NOMO-1 treated with DMSO at 0.1 percent for 48 hours (cell line): ENCODE data around the gene SSBP4.

Experiments used
- DNase-seq: peaks from one replicate; lab custom pipeline; 2025; ENCODE audit not compliant: unreplicated experiment; lab: John Stamatoyannopoulos, UW

The SSBP4 gene

GRCh38 chr19:18441804-18442788 is 22.9 kb downstream of the SSBP4 start:
- no peak for DNase-seq

GRCh38 chr19:18442941-18443340 is 23.7 kb downstream of the SSBP4 start:
- DNase-seq: no peak

GRCh38 chr19:18443406-18443805 is 24.2 kb downstream of the SSBP4 start:
- no peak for DNase-seq

- no peak for DNase-seq
Measured at GRCh38 chr19:18443831-18444230, 24.6 kb downstream of the SSBP4 start.

GRCh38 chr19:18444513-18444912 is 25.3 kb downstream of the SSBP4 start:
- DNase-seq: no peak

GRCh38 chr19:18445262-18445948 is 26.2 kb downstream of the SSBP4 start:
- no peak for DNase-seq

GRCh38 chr19:18446145-18446810 is 27.1 kb downstream of the SSBP4 start:
- DNase-seq: no peak

GRCh38 chr19:18446811-18447359 is 27.7 kb downstream of the SSBP4 start:
- DNase-seq: no peak

GRCh38 chr19:18449552-18449951 is 30.4 kb downstream of the SSBP4 start:
- no peak for DNase-seq

GRCh38 chr19:18450021-18450930 is 31.1 kb downstream of the SSBP4 start:
- DNase-seq: no peak

GRCh38 chr19:18450931-18451836 is 32.0 kb downstream of the SSBP4 start:
- peak; percentile 58 for DNase-seq

GRCh38 chr19:18452386-18452785 is 33.2 kb downstream of the SSBP4 start:
- DNase-seq: no peak

- DNase-seq: no peak
Measured at GRCh38 chr19:18453269-18454024, 34.2 kb downstream of the SSBP4 start.

GRCh38 chr19:18456279-18456678 is 37.1 kb downstream of the SSBP4 start:
- DNase-seq: no peak

- DNase-seq: no peak
Measured at GRCh38 chr19:18456974-18457373, 37.8 kb downstream of the SSBP4 start.

- DNase-seq: no peak
Measured at GRCh38 chr19:18457483-18458331, 38.5 kb downstream of the SSBP4 start.

- DNase-seq: no peak
Measured at GRCh38 chr19:18460900-18461299, 41.7 kb downstream of the SSBP4 start.

- no peak for DNase-seq
Measured at GRCh38 chr19:18461471-18461870, 42.3 kb downstream of the SSBP4 start.
